NCI-H1092 (cell line): Measurements from ENCODE around the gene KPTN.

Experiments
- DNase-seq: peaks from one replicate; lab custom pipeline; 2025; lab: John Stamatoyannopoulos, UW

Gene KPTN

GRCh38 chr19:47483800-47484690 is at the start of gene KPTN:
Gene KPTN (minus strand): TSS chr19:47484219. CDS start chr19:47484160, 59 bp downstream.
- DNase-seq = peak; percentile 79

DNA sequence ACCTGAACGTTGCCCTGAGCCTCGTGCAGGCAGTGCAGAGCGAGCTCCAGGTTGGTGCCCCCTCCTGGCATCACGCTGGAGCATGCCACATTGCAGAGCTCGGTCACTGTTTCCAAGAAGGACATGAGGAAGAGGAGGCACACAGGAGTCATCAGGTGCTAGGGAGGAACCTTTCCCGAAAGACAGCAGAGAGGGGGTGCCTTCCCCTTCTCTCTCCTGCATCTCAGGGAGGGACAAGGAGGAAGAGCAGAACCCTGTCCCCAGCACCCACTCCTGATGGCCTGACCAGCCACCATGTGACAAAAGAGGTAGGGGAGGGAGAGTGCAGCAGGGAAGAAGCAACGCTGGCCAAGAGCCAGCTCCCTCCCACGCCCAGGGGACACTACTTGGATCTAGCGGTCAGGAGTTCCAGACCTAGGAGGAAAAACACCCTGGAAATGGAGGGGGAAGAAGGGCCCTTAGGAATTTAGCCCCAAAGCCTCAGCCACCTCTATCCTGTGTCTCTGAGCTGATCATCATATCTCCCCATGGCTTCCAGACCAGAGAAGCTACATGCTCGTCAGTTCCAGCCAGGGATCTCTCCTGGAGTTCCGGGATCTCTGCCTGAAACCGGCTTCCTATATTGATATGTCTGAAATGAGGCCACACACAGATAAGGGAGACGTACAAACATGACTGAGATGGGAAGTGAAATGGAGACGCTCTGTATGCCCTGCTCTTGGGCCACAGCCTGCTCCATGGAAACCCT is 47.8 kb upstream of the KPTN start:
- DNase-seq = no peak

DNA sequence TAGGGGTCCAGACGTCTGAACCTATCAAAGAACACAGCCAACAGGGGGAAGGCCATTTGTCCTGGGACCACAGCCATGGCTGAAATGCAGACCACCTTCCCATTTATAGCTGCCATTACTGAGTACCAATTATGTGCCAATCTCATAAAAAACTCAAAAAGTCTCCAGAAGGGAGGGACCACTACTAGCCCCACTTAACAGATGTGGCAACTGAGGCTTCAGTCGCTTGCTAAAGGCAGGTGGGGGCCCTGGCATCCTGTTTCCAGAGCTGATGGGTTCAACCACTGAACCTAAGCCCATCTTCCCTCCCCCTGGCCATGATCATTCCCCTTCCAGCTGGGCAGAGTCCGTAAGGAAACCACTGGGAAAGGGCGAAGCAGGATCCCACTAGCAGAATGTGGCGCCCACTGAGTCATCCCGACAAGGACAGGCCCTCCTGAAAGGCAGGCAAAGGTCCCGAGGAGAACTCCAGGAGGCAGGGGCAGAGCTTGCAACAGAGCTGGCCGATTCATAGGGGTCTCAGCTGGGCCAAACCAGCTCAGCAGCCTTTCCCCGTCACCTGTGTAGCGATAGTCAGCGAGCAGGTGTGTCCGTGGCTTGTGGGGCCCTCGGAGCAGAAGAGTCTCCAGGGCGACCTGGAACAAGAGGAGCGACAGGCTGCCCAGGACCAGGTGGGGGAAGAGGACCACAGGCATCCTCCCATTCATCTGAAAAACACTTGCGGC is 45.2 kb upstream of the KPTN start:
- DNase-seq = no peak

DNA sequence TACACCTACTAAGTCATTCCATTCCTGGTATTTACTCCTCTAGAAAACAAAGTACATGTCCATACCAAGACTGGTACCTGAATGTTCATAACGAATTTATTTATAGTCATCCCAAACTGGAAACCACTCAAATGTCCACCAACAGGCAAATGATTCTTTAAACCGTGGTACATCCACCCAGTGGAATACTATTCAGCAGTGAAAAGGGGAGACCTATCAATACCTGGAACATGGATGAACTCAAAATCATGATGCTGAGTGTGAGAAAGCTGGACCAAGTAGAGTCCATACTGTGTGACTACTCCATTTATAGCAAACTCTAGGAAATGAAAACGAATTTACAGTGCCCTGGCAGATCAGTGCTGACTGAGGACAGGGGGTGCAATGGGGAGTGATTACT is 42.8 kb upstream of the KPTN start:
- no peak for DNase-seq

DNA sequence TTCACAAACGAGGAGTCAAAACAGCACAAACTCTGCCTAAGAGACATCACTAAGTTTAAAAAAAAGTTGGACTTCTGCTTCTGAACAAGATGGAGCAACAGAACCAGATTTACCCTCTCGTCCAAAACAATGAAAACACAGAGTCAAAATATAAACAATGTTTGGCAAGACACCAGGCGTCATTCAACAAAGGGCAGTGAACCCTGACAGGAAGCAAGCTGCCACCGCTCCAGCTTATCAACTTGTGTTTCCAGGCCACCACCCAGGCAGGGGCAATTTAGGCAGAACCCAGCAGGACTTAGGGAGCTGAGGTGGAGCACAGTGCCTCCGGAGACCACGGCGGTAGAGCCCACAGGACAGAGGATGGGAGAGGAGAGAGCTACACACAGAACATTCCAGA is 39.5 kb upstream of the KPTN start:
- no peak for DNase-seq

DNA sequence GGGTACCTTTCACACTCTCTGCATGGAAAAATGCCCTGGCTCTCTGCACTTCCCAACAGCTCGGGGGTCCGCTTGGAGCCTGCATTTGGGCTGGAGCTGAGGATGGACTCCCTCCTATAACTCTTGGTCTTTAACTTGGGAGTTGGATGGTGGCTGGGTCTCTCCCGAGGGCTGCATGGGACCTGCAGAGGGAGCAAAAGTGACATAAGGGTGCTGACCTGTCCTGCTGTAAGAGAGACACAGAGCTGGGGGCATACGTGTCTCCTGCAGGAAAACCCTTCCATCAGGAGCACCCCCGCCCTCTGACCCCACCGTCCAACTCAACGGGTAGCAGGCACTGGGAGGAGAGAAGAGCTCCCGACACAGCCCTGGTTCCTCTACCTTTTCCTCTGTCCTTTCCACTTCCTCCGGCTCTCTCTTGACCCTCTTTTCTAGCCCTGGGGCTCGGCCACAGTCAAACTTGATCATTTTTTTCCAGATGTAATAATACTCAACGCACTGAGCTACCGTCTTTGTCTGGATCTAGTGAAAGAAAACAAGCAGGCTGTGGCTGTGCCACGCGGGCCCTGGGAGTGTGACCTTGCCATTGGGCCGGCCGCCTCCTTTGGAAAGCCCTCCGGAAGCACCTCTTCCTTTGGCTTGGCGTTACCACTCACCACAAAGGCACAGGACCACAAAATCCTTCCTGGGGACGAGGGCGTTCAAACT is 37.6 kb upstream of the KPTN start:
- DNase-seq = no peak

GRCh38 chr19:47520839-47521238 is 36.8 kb upstream of the KPTN start:
- no peak for DNase-seq

GRCh38 chr19:47520343-47520806 is 36.4 kb upstream of the KPTN start:
- no peak for DNase-seq

DNA sequence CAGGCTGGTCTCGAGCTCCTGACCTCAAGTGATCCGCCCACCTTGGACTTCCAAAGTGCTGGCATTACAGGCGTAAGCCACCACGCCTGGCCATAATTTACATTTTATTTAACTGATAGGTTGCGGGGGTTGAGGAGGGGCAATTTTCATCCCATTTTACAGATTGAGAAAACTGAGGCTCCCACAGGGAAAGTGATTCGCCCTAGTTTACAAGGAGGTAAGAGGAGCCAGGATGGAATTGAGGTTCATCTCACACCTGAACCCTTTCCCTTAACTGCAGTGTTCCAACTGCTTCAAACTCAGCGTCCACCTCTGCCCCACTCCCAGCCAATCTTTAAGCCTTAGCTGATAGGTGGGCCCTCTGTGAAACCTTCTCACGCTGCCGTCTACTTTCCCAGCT is 34.8 kb upstream of the KPTN start:
- no peak for DNase-seq

GRCh38 chr19:47518139-47518538 is 34.1 kb upstream of the KPTN start:
- no peak for DNase-seq

DNA sequence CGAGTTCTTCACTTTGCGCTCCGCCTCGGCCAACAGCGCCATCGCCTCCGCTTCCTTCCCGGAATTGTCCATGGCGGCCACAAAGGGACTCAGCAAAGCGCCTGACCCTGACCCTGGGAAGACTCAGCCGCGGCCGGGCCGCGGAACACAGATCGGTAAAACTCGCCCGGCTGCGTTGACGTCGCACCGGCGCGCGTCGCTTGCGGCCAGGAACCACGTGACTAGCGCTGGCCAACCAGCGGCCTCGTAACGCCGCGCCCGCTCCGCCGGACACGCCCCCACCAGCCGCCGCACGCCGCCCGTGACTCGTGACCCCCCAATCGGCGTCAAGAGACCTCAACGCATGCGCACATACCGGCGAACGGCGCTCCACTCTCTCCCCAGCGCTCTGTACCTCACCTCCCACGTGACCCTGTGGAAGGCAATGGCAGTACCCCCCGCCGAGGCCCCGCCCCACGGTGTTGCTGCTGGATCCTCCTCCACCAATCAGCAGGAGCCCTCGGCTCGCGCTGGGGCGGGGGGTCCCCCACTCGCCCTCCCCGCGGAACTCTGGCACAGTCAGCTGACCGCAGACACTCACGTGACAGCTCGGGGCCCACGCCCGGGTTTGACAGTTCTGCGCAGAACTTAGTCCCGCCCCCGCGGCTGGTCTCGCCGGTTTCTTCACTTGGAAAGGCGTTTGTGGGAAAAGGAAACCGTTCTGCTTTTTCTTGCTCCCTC is 31.0 kb upstream of the KPTN start, which contains the start of gene NAPA:
TSS of gene NAPA (minus strand) at position 195 of the 720 bp plus-strand sequence. CDS start at position 72, 123 bp downstream.
- DNase-seq = peak; percentile 98

- no peak for DNase-seq
Observed at GRCh38 chr19:47514151-47514868, 30.3 kb upstream of the KPTN start.

GRCh38 chr19:47512948-47513319 is 28.9 kb upstream of the KPTN start:
- DNase-seq = no peak

- no peak for DNase-seq
Observed at GRCh38 chr19:47512183-47512947, 28.3 kb upstream of the KPTN start.

GRCh38 chr19:47511681-47512080 is 27.7 kb upstream of the KPTN start:
- DNase-seq = no peak

DNA sequence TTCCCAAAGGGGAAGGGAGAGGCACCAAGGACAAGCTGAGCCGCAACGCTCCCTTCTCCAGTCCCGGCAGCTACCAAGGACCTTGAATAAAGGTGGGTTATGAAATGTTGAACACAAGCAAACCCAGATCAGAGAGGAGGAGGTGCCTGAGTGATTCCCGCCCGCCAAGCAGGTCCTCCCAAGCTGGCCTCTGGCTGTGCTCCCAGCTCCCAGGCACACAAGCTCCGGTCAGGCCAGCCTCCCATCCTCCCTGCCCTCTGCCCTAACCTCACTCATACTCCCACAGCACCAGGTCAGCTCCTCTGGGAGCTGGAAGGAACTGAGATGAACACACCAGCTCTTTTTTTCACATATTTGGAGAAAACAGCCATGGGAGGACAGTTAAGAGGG is 27.1 kb upstream of the KPTN start:
- DNase-seq = no peak

DNA sequence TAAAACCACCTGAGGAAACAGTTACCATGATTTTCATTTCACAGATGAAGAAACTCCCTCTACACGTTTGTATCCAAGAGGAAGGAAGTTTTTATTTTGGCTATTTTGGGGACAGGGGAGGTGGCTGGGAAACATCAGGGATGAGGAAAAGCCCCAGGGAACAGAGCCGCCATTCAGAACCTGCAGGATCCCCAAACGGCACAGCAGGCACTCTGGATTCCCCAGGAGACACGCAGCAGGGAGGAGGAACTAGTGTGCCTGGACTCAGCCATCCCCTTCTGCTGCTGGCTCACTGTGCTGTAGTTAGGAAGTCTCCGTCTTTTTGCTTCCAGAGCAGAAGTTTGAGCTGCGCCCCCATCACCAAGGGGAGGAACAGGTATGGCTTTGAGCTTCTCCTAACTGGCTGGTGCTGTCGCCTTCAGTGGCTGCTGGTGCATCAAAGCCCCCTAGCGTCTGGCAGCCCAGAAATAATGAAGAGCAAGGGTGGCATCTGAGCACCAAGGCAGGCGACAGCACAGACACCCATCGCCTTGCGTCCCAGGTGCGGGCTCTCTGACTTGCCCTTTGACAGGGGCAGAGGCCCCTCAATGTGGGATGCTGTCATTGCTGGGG is 26.6 kb upstream of the KPTN start:
- no peak for DNase-seq

DNA sequence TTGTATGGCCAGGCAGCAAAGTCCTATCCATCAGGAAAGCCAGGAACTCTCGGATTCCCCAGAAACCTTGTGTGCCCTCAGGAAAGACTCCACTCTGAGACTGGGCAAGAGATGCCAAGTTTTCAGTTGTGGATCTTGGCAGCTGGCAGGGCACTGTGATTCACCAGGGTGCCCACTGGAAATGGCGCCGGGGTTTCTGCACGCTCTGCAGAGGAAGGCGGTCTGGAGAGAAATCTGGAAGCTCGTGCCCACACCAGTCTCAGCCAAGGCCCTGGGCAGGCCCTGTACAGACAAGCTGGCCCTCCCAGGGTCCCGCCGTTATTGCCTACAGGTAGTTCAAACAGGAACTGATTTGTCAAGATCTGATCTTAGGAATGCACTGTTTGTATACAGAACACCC is 26.0 kb upstream of the KPTN start:
- no peak for DNase-seq

GRCh38 chr19:47509170-47509847 is 25.3 kb upstream of the KPTN start:
- no peak for DNase-seq
